Fibroblast of lung (primary cell): Measurements from ENCODE around the gene L3MBTL4. TPM values are rescaled to one million over a fixed set of nuclear protein-coding genes. Genes with fewer than 3 reads are reported as not detected.

Experiments
- DNase-seq, 2 donors: peaks; one replicate each; pipeline versions ENCODE4 v3.0.0 to v3.0.0-alpha.2; 2010; ENCODE audit warnings: low read depth in 2 of 2
- H2AFZ ChIP-seq: 2 replicates; pipeline ENCODE4 v1.5.1; 2012; ENCODE audit warnings: low read length, control low read depth, inconsistent platforms
- H3K27ac ChIP-seq: 2 replicates; pipeline ENCODE4 v1.5.1; 2011; ENCODE audit warnings: low read length, control low read depth; ENCODE audit not compliant: insufficient read depth
- H3K27me3 ChIP-seq: 2 replicates; pipeline ENCODE4 v1.5.1; 2011; ENCODE audit warnings: mild to moderate bottlenecking, low read length; ENCODE audit not compliant: control insufficient read depth, insufficient read depth
- H3K36me3 ChIP-seq: 2 replicates; pipeline ENCODE4 v1.5.1; 2011; ENCODE audit warnings: low read length; ENCODE audit not compliant: control insufficient read depth, insufficient read depth
- H3K4me1 ChIP-seq: 2 replicates; pipeline ENCODE4 v1.5.1; 2011; ENCODE audit warnings: low read length; ENCODE audit not compliant: control insufficient read depth, insufficient read depth; ENCODE audit errors: extremely low read depth
- H3K4me2 ChIP-seq: 2 replicates; pipeline ENCODE4 v1.5.1; 2011; ENCODE audit warnings: low read length, control low read depth; ENCODE audit not compliant: insufficient read depth; ENCODE audit errors: extremely low read depth
- H3K4me3 ChIP-seq, 4 experiments: fragments of 200-600 bp in 1 of 4; sonication (generic) in 1 of 4; replicated peaks in 1 of 4; 2 replicates each; pipeline ENCODE4 v1.5.1; 2011 to 2016; ENCODE audit warnings: low read length in 4 of 4, low read depth in 3 of 4, mild to moderate bottlenecking in 3 of 4, control low read depth in 2 of 4, inconsistent platforms in 1 of 4, mixed read lengths in 1 of 4; ENCODE audit not compliant: insufficient read depth in 1 of 4; ENCODE audit errors: control extremely low read depth in 1 of 4
- H3K79me2 ChIP-seq: 2 replicates; pipeline ENCODE4 v1.5.1; 2012; ENCODE audit warnings: mild to moderate bottlenecking, low read length, inconsistent platforms; ENCODE audit not compliant: control insufficient read depth, insufficient read depth
- H3K9ac ChIP-seq: 2 replicates; pipeline ENCODE4 v1.5.1; 2011; ENCODE audit warnings: mild to moderate bottlenecking, low read length, control low read depth; ENCODE audit not compliant: insufficient read depth
- H3K9me3 ChIP-seq: 2 replicates; pipeline ENCODE4 v1.5.1; 2012; ENCODE audit warnings: low read depth, low read length; ENCODE audit not compliant: control insufficient read depth, insufficient read depth
- H4K20me1 ChIP-seq: 2 replicates; pipeline ENCODE4 v1.5.1; 2011; ENCODE audit warnings: low read length; ENCODE audit not compliant: control insufficient read depth, insufficient read depth; ENCODE audit errors: extremely low read depth
- CTCF ChIP-seq, 2 donors: IDR thresholded peaks in 1 of 2; conservative IDR thresholded peaks in 1 of 2; 1 replicate in 1 of 2; 2 replicates in 1 of 2; pipeline ENCODE4 v1.5.1; 2011 to 2012; ENCODE audit warnings: low read length in 2 of 2, control low read depth in 1 of 2, inconsistent platforms in 1 of 2, low read depth in 1 of 2, mild to moderate bottlenecking in 1 of 2
- EZH2 ChIP-seq: IDR thresholded peaks from 2 replicates; pipeline ENCODE4 v1.5.1; 2012; ENCODE audit warnings: low read length, control low read depth, mild to moderate bottlenecking; ENCODE audit errors: missing control alignments
- polyA plus RNA-seq, 2 donors: library from polyadenylated mRNA; depleted of rRNA in 1 of 2; stranded (reverse) in 1 of 2; unstranded in 1 of 2; fragments of >200 nt; gene quantifications; 2 replicates each; pipeline ENCODE4 v1.2.1, GENCODE V29; 2011 to 2012; ENCODE audit warnings: missing spikeins in 1 of 2
- total RNA-seq: library from RNA; depleted of rRNA; stranded (reverse); fragments of >200 nt; gene quantifications from 2 replicates; pipeline ENCODE4 v1.2.1, GENCODE V29; 2014

L3MBTL4 gene
- total and polyA plus RNA-seq, 2 donors (not counting 1 experiment from before 2014, with no cell fraction given), result 0.06 to 0.33 TPM

- DNase-seq, result no peak
- Histone ChIP-seq H4K20me1 (no peaks in the 10 kb centered on the region), H3K9me3 (no peaks in the 10 kb centered on the region), H3K27me3 (no peaks in the 10 kb centered on the region), H3K4me2 (no peak overlapping the region), H3K36me3 (no peaks in the 10 kb centered on the region), H2AFZ (no peak overlapping the region), H3K27ac (no peak overlapping the region), H3K79me2 (no peaks in the 10 kb centered on the region), H3K9ac (no peak overlapping the region), H3K4me1 (no peaks in the 10 kb centered on the region), H3K4me3 (no peak overlapping the region)
- TF ChIP-seq CTCF (conservative IDR thresholded peaks at IDR 0.05 in 1 of 2, IDR thresholded peaks at IDR 0.05 in 1 of 2; ENCODE audit: low read depth in 1 of 2, low read length in 2 of 2) (no peak), EZH2 (no peak)
Measured at GRCh38 chr18:6331872-6332271, 82.8 kb downstream of the L3MBTL4 start.

GRCh38 chr18:6330786-6331185 is 83.9 kb downstream of the L3MBTL4 start:
- no peak for DNase-seq
- TF ChIP-seq CTCF (conservative IDR thresholded peaks at IDR 0.05 in 1 of 2, IDR thresholded peaks at IDR 0.05 in 1 of 2; ENCODE audit: low read depth in 1 of 2, low read length in 2 of 2) (no peak), EZH2 (no peak)
- no peaks in the 10 kb centered on the region for H3K4me1 ChIP-seq
- no peaks in the 10 kb centered on the region for H4K20me1 ChIP-seq
- H3K27me3 ChIP-seq, result no peaks in the 10 kb centered on the region
- H3K9ac ChIP-seq, result no peak overlapping the region
- no peak overlapping the region for H3K4me3 ChIP-seq
- H3K27ac ChIP-seq, result no peak overlapping the region
- H3K79me2 ChIP-seq, result no peaks in the 10 kb centered on the region
- H3K36me3 ChIP-seq, result no peaks in the 10 kb centered on the region
- H3K9me3 ChIP-seq, result no peaks in the 10 kb centered on the region
- no peak overlapping the region for H3K4me2 ChIP-seq
- H2AFZ ChIP-seq, result no peak overlapping the region

GRCh38 chr18:6328621-6329010 is 86.1 kb downstream of the L3MBTL4 start:
- H3K36me3 ChIP-seq, result no peaks in the 10 kb centered on the region
- H3K9me3 ChIP-seq, result no peaks in the 10 kb centered on the region
- no peak overlapping the region for H3K9ac ChIP-seq
- H3K27ac ChIP-seq, result no peak overlapping the region
- H3K27me3 ChIP-seq, result no peaks in the 10 kb centered on the region
- no peak overlapping the region for H2AFZ ChIP-seq
- TF ChIP-seq CTCF (conservative IDR thresholded peaks at IDR 0.05 in 1 of 2, IDR thresholded peaks at IDR 0.05 in 1 of 2; ENCODE audit: low read depth in 1 of 2, low read length in 2 of 2) (no peak), EZH2 (no peak)
- H3K4me2 ChIP-seq, result no peak overlapping the region
- H3K4me3 ChIP-seq, result no peak overlapping the region
- no peak for DNase-seq
- H3K79me2 ChIP-seq, result no peaks in the 10 kb centered on the region
- no peaks in the 10 kb centered on the region for H3K4me1 ChIP-seq
- H4K20me1 ChIP-seq, result no peaks in the 10 kb centered on the region
